HepG2 (cell line): ENCODE measurements around the gene CD36. TPM values are rescaled to one million over a fixed set of nuclear protein-coding genes. Genes with fewer than 3 reads are reported as not detected.

Experiments used
- CSRNP1 ChIP-seq: sonication (generic); formaldehyde crosslinking; IDR thresholded peaks from 2 replicates; pipeline ENCODE4 v1.8.1; 2023; ENCODE audit warnings: mild to moderate bottlenecking, missing genetic modification reagents
- DRAP1 ChIP-seq: IDR thresholded peaks from 2 replicates; pipeline ENCODE4 v1.6.1; 2016; ENCODE audit warnings: missing genetic modification reagents, missing compliant biosample characterization
- EHMT2 ChIP-seq: fragments of 200-600 bp; sonication (generic); IDR thresholded peaks from 2 replicates; pipeline ENCODE4 v1.7.0; 2017; ENCODE audit warnings: antibody characterized with exemption, low read depth, low read length, borderline replicate concordance
- ERF ChIP-seq: IDR thresholded peaks from 2 replicates; pipeline ENCODE4 v1.6.1; 2018; ENCODE audit warnings: missing biosample characterization, missing genetic modification reagents
- GATAD1 ChIP-seq: IDR thresholded peaks from 2 replicates; pipeline ENCODE4 v1.6.1; 2016; ENCODE audit warnings: missing genetic modification reagents, missing compliant biosample characterization
- HNF1B ChIP-seq: sonication (generic); formaldehyde crosslinking; IDR thresholded peaks from 2 replicates; pipeline ENCODE4 v1.5.1; 2020; ENCODE audit warnings: mild to moderate bottlenecking, moderate library complexity, missing genetic modification reagents
- KAT8 ChIP-seq: IDR thresholded peaks from 2 replicates; pipeline ENCODE4 v1.6.1; 2016; ENCODE audit warnings: missing genetic modification reagents, missing compliant biosample characterization
- PLSCR1 ChIP-seq: sonication (generic); formaldehyde crosslinking; IDR thresholded peaks from 2 replicates; pipeline ENCODE4 v1.5.0; 2020; ENCODE audit warnings: missing genetic modification reagents, mild to moderate bottlenecking, borderline replicate concordance
- SNAPC4 ChIP-seq: sonication (generic); formaldehyde crosslinking; IDR thresholded peaks from 2 replicates; pipeline ENCODE4 v1.4.0; 2020; ENCODE audit warnings: mild to moderate bottlenecking, missing genetic modification reagents
- SP5 ChIP-seq: IDR thresholded peaks from 2 replicates; pipeline ENCODE4 v1.6.1; 2016; ENCODE audit warnings: low read depth, borderline replicate concordance
- TARDBP ChIP-seq: sonication (generic); formaldehyde crosslinking; IDR thresholded peaks from 2 replicates; pipeline ENCODE4 v1.8.0; 2022; ENCODE audit warnings: mild to moderate bottlenecking, missing genetic modification reagents
- TBX2 ChIP-seq: sonication (generic); formaldehyde crosslinking; IDR thresholded peaks from 2 replicates; pipeline ENCODE4 v1.5.0; 2020; ENCODE audit warnings: missing genetic modification reagents, mild to moderate bottlenecking, borderline replicate concordance
- THAP7 ChIP-seq: sonication (generic); formaldehyde crosslinking; IDR thresholded peaks from 2 replicates; pipeline ENCODE4 v1.8.1; 2023; ENCODE audit warnings: mild to moderate bottlenecking, missing genetic modification reagents
- TOPORS ChIP-seq: sonication (generic); formaldehyde crosslinking; IDR thresholded peaks from 2 replicates; pipeline ENCODE4 v1.8.0; 2023; ENCODE audit warnings: mild to moderate bottlenecking, missing genetic modification reagents
- YEATS4 ChIP-seq: sonication (generic); formaldehyde crosslinking; IDR thresholded peaks from 2 replicates; pipeline ENCODE4 v1.4.0; 2020; ENCODE audit warnings: missing genetic modification reagents, borderline replicate concordance
- ZMAT5 ChIP-seq: sonication (generic); formaldehyde crosslinking; IDR thresholded peaks from 2 replicates; pipeline ENCODE4 v1.5.0; 2020; ENCODE audit warnings: mild to moderate bottlenecking, low read depth, missing genetic modification reagents, borderline replicate concordance
- ZNF33B ChIP-seq: sonication (generic); formaldehyde crosslinking; IDR thresholded peaks from 2 replicates; pipeline ENCODE4 v1.5.1; 2020; ENCODE audit warnings: mild to moderate bottlenecking, missing genetic modification reagents
- ZNF746 ChIP-seq: sonication (generic); formaldehyde crosslinking; IDR thresholded peaks from 2 replicates; pipeline ENCODE4 v1.8.0; 2022; ENCODE audit warnings: mild to moderate bottlenecking, missing genetic modification reagents
- ZNF792 ChIP-seq: IDR thresholded peaks from 2 replicates; pipeline ENCODE4 v1.6.1; 2016
- polyA plus RNA-seq, 8 experiments: library from polyadenylated mRNA; depleted of rRNA in 3 of 8; stranded (reverse) in 7 of 8; unstranded in 1 of 8; fragments of >200 nt; fragmentation: Illumina TruSeq in 4 of 8; extraction: Trizol in 4 of 8; gene quantifications; 2 replicates each; pipeline versions ENCODE4 v1.2.1 to v1.2.3, GENCODE V29; 2011 to 2016; ENCODE audit warnings: low read depth in 4 of 8, missing spikeins in 1 of 8, mixed read lengths in 1 of 8; ENCODE audit not compliant: insufficient read depth in 1 of 8
- total RNA-seq, 5 experiments: library from RNA; depleted of rRNA; stranded (reverse); fragments of >200 nt; fragmentation: Illumina TruSeq; extraction: Trizol; gene quantifications; 2 replicates each; pipeline ENCODE4 v1.2.3, GENCODE V29; 2016; ENCODE audit warnings: low read depth in 1 of 5

CD36 gene
- total and polyA plus RNA-seq, 2 of the 13 experiments (the other 11 are each of a cell fraction or from before 2014, with no cell fraction given): 2.8 to 4.8 TPM

- TF ChIP-seq CSRNP1 (CRISPR knock-in tag) (no peak), ZNF746 (CRISPR knock-in tag) (no peak), YEATS4 (CRISPR knock-in tag) (no peak), ZNF792 (CRISPR knock-in tag) (peak; percentile 98), HNF1B (CRISPR knock-in tag) (peak; percentile 41; the same call in 1 of the 2 replicates), ZNF33B (CRISPR knock-in tag) (no peak), SNAPC4 (CRISPR knock-in tag) (no peak), DRAP1 (no peak; the same call in 1 of the 2 replicates), TBX2 (peak; percentile 94), ZMAT5 (CRISPR knock-in tag) (no peak), GATAD1 (no peak), TARDBP (CRISPR knock-in tag) (peak; percentile 18; the same call in 1 of the 2 replicates), ERF (CRISPR knock-in tag) (0 out of 2 replicates have a peak, but pooled peaks have one; percentile 49), SP5 (CRISPR knock-in tag) (no peak), PLSCR1 (CRISPR knock-in tag) (no peak), KAT8 (CRISPR knock-in tag) (peak; percentile 52), EHMT2 (peak; percentile 56; the same call in 1 of the 2 replicates), THAP7 (no peak), TOPORS (CRISPR knock-in tag) (no peak)
Observed at GRCh38 chr7:80611779-80612178, 26.7 kb upstream of the CD36 start (continued).
